GM23248 (cell line): ENCODE data around the gene CD4. TPM values are rescaled to one million over a fixed set of nuclear protein-coding genes. Genes with fewer than 3 reads are reported as not detected.

Experiments
- DNase-seq: peaks from one replicate; pipeline ENCODE4 v3.0.0-alpha.2; 2015
- H2AFZ ChIP-seq: fragments of 200-600 bp; sonication (generic); 2 replicates; pipeline ENCODE4 v1.6.1; 2016; ENCODE audit warnings: antibody characterized with exemption
- H3F3A ChIP-seq: fragments of 200-600 bp; sonication (generic); 2 replicates; pipeline ENCODE4 v1.6.1; 2016; ENCODE audit warnings: mild to moderate bottlenecking, antibody characterized with exemption, mixed run types; ENCODE audit not compliant: insufficient read depth
- H3K27ac ChIP-seq: fragments of 200-600 bp; sonication (generic); 2 replicates; pipeline ENCODE4 v1.5.1; 2016; ENCODE audit warnings: mild to moderate bottlenecking
- H3K27me3 ChIP-seq: fragments of 200-600 bp; sonication (generic); replicated peaks from 2 replicates; pipeline ENCODE4 v1.6.1; 2016; ENCODE audit warnings: mild to moderate bottlenecking; ENCODE audit not compliant: insufficient read depth
- H3K36me3 ChIP-seq: fragments of 200-600 bp; sonication (generic); 2 replicates; pipeline ENCODE4 v1.6.1; 2016; ENCODE audit warnings: low read depth, mild to moderate bottlenecking
- H3K4me1 ChIP-seq: fragments of 200-600 bp; sonication (generic); 2 replicates; pipeline ENCODE4 v1.6.1; 2016; ENCODE audit warnings: mild to moderate bottlenecking; ENCODE audit not compliant: insufficient read depth
- H3K4me2 ChIP-seq: fragments of 200-600 bp; sonication (generic); one replicate; pipeline ENCODE4 v1.6.1; 2016; ENCODE audit warnings: mild to moderate bottlenecking; ENCODE audit not compliant: unreplicated experiment
- H3K4me3 ChIP-seq: fragments of 200-600 bp; sonication (generic); 2 replicates; pipeline ENCODE4 v1.5.1; 2016; ENCODE audit warnings: mild to moderate bottlenecking
- H3K79me2 ChIP-seq: fragments of 200-600 bp; sonication (generic); 2 replicates; pipeline ENCODE4 v1.6.1; 2016; ENCODE audit warnings: mild to moderate bottlenecking; ENCODE audit not compliant: insufficient read depth
- H3K9ac ChIP-seq: fragments of 200-600 bp; sonication (generic); 2 replicates; pipeline ENCODE4 v1.6.1; 2016; ENCODE audit warnings: mild to moderate bottlenecking
- H3K9me2 ChIP-seq: fragments of 200-600 bp; sonication (generic); 2 replicates; pipeline ENCODE4 v1.6.1; 2016; ENCODE audit warnings: mixed run types, mild to moderate bottlenecking, moderate library complexity; ENCODE audit not compliant: insufficient read depth
- H3K9me3 ChIP-seq: fragments of 200-600 bp; sonication (generic); one replicate; pipeline ENCODE4 v1.6.1; 2017; ENCODE audit warnings: low read depth
- H4K20me1 ChIP-seq: fragments of 200-600 bp; sonication (generic); 2 replicates; pipeline ENCODE4 v1.6.0; 2016; ENCODE audit not compliant: insufficient read depth
- EZH2 ChIP-seq: fragments of 200-600 bp; sonication (generic); IDR thresholded peaks from 2 replicates; pipeline ENCODE4 v1.6.1; 2018; ENCODE audit warnings: antibody characterized with exemption, mild to moderate bottlenecking; ENCODE audit not compliant: insufficient read depth, poor library complexity, severe bottlenecking
- EZH2phosphoT487 ChIP-seq: fragments of 200-600 bp; sonication (generic); IDR thresholded peaks from 2 replicates; pipeline ENCODE4 v1.6.1; 2018; ENCODE audit warnings: antibody characterized with exemption, moderate library complexity, mild to moderate bottlenecking, low read depth; ENCODE audit not compliant: insufficient read depth
- WGBS, 2 experiments: methylation state at CpG; one replicate each; pipeline ENCODE4 v1.1.6; 2015 to 2017; ENCODE audit warnings: low lambda C conversion rate in 2 of 2, low coverage in 1 of 2; ENCODE audit errors: missing lambda C conversion rate in 2 of 2; 5-methylcytosine and 5-hydroxymethylcytosine counted together
- in situ Hi-C: fragments of 300-500 bp; cut with MboI; formaldehyde crosslinking; loops from 2 replicates; pipeline ENCODE4 v1.15.0; 2020
- polyA plus RNA-seq: library from polyadenylated mRNA; unstranded; fragments of >200 nt; fragmentation: Nextera tagmentation; extraction: Ambion mirVana; gene quantifications from 2 replicates; pipeline ENCODE4 v1.2.1, GENCODE V29; 2016
- total RNA-seq: library from RNA; depleted of rRNA; stranded (reverse); fragments of >200 nt; shearing (Covaris generic); gene quantifications from 2 replicates; pipeline ENCODE4 v1.2.3, GENCODE V29; 2014

Gene CD4
- total and polyA plus RNA-seq, 2 experiments from 2014 or later: not detected

DNA sequence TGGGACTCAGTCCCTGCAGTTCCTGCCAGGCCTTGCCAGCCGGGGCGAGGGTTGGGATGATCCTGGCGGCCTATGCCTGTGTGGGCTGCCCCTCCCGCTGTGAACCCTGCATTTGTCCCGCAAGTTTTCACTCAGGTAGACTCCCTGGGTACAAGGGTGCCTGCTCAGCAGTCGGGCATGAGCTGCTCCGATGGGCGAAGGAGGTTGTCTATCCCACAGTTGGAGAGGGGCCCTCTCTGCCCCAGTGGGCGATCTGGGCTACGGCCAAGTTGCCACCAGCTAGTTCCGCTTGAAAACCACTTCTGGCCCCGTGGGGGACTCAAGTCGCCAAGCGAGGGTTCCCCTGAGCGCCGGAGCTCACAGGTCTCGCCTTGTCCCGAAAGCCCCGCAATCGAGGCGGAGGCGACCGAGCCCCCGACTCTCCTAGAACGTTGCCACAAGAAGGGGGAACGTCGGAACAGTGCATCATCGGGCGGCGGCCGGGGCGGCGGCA, 77.6 kb downstream of the CD4 start:
- Histone ChIP-seq H3K9me2 (no peaks in the 10 kb centered on the region), H3K79me2 (peaks cover 38% of the 10 kb centered on the region), H3K9ac (peak overlapping the region; percentile 92), H3K4me3 (peak overlapping the region; percentile 99), H3K4me2 (peak overlapping the region; percentile 88), H3K4me1 (peaks cover 37% of the 10 kb centered on the region), H3F3A (peaks cover 40% of the 10 kb centered on the region), H3K27me3 (no peaks in the 10 kb centered on the region), H3K36me3 (peaks cover 27% of the 10 kb centered on the region), H3K27ac (peak overlapping the region; percentile 51), H2AFZ (peak overlapping the region; percentile 78), H4K20me1 (no peaks in the 10 kb centered on the region; the same call in 1 of the 2 replicates), H3K9me3 (no peaks in the 10 kb centered on the region)
- in situ Hi-C loops: no loop called here
- WGBS, 2 experiments: 2 to 4% methylated on average over 32 to 33 of the region's 33 CpGs
- TF ChIP-seq EZH2phosphoT487 (no peak), EZH2 (no peak)
- DNase-seq: peak; percentile 44

DNA sequence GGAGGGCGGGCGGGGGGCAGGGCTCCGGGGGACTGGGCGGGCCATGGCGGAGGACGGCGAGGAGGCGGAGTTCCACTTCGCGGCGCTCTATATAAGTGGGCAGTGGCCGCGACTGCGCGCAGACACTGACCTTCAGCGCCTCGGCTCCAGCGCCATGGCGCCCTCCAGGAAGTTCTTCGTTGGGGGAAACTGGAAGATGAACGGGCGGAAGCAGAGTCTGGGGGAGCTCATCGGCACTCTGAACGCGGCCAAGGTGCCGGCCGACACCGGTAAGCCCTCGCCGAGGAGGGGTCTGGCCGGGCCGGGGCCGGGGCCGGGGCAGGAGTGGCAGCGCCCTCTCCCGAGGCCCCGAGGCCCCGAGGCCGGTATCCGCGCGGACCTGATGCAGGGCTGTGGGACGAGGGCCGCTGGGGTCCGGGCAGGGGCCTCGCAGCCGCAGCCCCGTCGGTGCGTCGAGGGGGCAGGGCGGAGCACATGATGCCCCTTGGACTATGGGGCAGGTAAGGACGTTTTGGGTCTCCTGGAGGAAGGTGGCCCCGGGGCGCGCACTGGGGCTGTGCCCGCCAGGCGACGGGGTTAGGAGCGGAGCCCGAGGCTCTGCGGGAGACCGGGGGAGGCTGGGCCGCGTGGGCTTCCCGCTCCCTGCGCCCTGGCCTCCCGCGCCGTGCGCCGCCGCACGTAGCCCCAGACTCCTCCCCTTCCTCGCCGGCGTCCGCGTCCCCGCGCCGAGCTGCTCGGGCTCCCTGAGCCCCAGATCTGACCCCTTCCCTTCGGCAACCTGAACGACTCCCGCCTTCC, 78.3 kb downstream of the CD4 start, which contains the start of gene TPI1:
TPI1 (plus strand) TSS at position 119 of the 798 bp plus-strand sequence; CDS start at position 155, 36 bp downstream.
- peaks cover 24% of the 10 kb centered on the region for H3K36me3 ChIP-seq
- H3K9me2 ChIP-seq: no peaks in the 10 kb centered on the region
- 1% methylated on average over 63 to 80 of the region's 86 CpGs for WGBS, 2 experiments
- in situ Hi-C loops: no loop called here
- H3K9me3 ChIP-seq: no peaks in the 10 kb centered on the region
- H3K79me2 ChIP-seq: peaks cover 38% of the 10 kb centered on the region
- peak within 1 kb of the TSS; percentile 92 for H3K9ac ChIP-seq
- TF ChIP-seq EZH2phosphoT487 (no peak), EZH2 (no peak)
- peak within 1 kb of the TSS; percentile 99 for H3K4me3 ChIP-seq
- H3F3A ChIP-seq: peaks cover 40% of the 10 kb centered on the region
- H3K27ac ChIP-seq: peak within 1 kb of the TSS; percentile 68
- peak within 1 kb of the TSS; percentile 100 for H3K4me2 ChIP-seq
- H4K20me1 ChIP-seq: no peaks in the 10 kb centered on the region; the same call in 1 of the 2 replicates
- DNase-seq: peak; percentile 93
- H2AFZ ChIP-seq: peak within 1 kb of the TSS; percentile 78
- H3K4me1 ChIP-seq: peaks cover 39% of the 10 kb centered on the region
- no peaks in the 10 kb centered on the region for H3K27me3 ChIP-seq

DNA sequence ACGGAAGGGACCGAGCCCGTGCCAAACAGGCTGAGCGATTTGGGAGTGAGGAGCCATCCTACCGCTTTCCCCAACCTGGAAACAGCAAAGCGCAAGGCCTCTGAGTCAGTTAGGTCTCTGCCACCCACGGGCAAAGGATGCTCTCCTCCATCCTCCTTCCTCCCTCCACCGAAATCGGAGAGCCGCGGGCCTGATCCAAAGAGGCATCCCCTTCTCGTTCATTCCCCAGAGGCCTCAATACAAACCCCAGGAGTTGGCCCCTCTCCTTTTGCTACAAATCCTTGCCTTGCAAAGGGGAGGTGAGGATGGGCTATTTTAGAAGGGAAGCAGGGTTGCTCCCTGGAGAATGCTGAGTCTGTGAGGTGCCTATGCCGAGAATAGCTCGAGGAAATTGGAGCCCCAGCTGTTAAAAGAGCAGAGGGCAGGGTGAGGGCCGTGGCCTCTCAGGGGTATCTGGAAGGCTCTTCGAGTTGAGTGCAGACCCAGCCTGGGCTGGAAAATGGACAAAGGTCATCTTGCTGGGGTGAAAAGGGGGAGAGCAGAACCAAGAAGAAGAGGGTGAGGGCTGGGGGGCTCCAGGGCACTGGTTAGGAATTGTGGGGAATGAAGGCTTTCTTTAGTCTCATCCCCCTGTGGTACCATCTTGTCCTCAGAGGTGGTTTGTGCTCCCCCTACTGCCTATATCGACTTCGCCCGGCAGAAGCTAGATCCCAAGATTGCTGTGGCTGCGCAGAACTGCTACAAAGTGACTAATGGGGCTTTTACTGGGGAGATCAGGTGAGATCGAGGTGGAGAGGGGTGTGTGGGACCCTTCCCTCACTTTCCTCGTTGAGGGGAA, 79.1 kb downstream of the CD4 start:
- Histone ChIP-seq H4K20me1 (no peaks in the 10 kb centered on the region; the same call in 1 of the 2 replicates), H3K36me3 (peaks cover 17% of the 10 kb centered on the region), H3K79me2 (peaks cover 38% of the 10 kb centered on the region)

More for the DNA sequence above, 79.1 kb downstream of the CD4 start:
- peak overlapping the region; percentile 92 for H3K9ac ChIP-seq
- peak overlapping the region; percentile 99 for H3K4me3 ChIP-seq
- peak overlapping the region; percentile 100 for H3K4me2 ChIP-seq
- TF ChIP-seq EZH2: no peak
- no peak for TF ChIP-seq EZH2phosphoT487
- H3F3A ChIP-seq: peaks cover 38% of the 10 kb centered on the region
- H3K9me3 ChIP-seq: no peaks in the 10 kb centered on the region
- in situ Hi-C loops: no loop called here
- WGBS, 2 experiments: 5 to 7% methylated on average over 21 to 22 of the region's 22 CpGs
- H2AFZ ChIP-seq: no peak overlapping the region
- no peaks in the 10 kb centered on the region for H3K9me2 ChIP-seq
- peak overlapping the region; percentile 68 for H3K27ac ChIP-seq
- peak; percentile 75 for DNase-seq
- H3K27me3 ChIP-seq: no peaks in the 10 kb centered on the region
- peaks cover 39% of the 10 kb centered on the region for H3K4me1 ChIP-seq
